ENCODE data around the gene EEPD1.

The EEPD1 gene

GRCh38 chr7:36154255-36155212, 1.5 kb downstream of the EEPD1 start:
- no peak for DNase-seq (ENCODE audit: low spot score)

GRCh38 chr7:36155811-36156361, 2.8 kb downstream of the EEPD1 start:
- no peak for DNase-seq (ENCODE audit: low spot score)

- DNase-seq (ENCODE audit: low spot score): no peak
Measured at GRCh38 chr7:36157527-36158320, 4.7 kb downstream of the EEPD1 start.

- DNase-seq (ENCODE audit: low spot score): no peak
Measured at GRCh38 chr7:36158321-36158605, 5.2 kb downstream of the EEPD1 start.

GRCh38 chr7:36159618-36160017, 6.6 kb downstream of the EEPD1 start:
- no peak for DNase-seq (ENCODE audit: low spot score)

GRCh38 chr7:36160313-36160712, 7.3 kb downstream of the EEPD1 start:
- DNase-seq (ENCODE audit: low spot score): no peak

GRCh38 chr7:36161996-36162395, 8.9 kb downstream of the EEPD1 start:
- no peak for DNase-seq (ENCODE audit: low spot score)

- DNase-seq (ENCODE audit: low spot score): no peak
Measured at GRCh38 chr7:36165059-36165458, 12.0 kb downstream of the EEPD1 start.

GRCh38 chr7:36165802-36166201, 12.7 kb downstream of the EEPD1 start:
- DNase-seq (ENCODE audit: low spot score): no peak

GRCh38 chr7:36167403-36168050, 14.5 kb downstream of the EEPD1 start:
- no peak for DNase-seq (ENCODE audit: low spot score)

- DNase-seq (ENCODE audit: low spot score): no peak
Measured at GRCh38 chr7:36171503-36171902, 18.4 kb downstream of the EEPD1 start.

GRCh38 chr7:36175886-36176285, 22.8 kb downstream of the EEPD1 start:
- DNase-seq (ENCODE audit: low spot score): no peak

- no peak for DNase-seq (ENCODE audit: low spot score)
Measured at GRCh38 chr7:36176697-36177096, 23.6 kb downstream of the EEPD1 start.

- DNase-seq (ENCODE audit: low spot score): no peak
Measured at GRCh38 chr7:36180121-36180520, 27.1 kb downstream of the EEPD1 start.

- no peak for DNase-seq (ENCODE audit: low spot score)
Measured at GRCh38 chr7:36181668-36182067, 28.6 kb downstream of the EEPD1 start.

GRCh38 chr7:36182854-36183604, 30.0 kb downstream of the EEPD1 start:
- DNase-seq (ENCODE audit: low spot score): no peak

GRCh38 chr7:36185092-36185491, 32.0 kb downstream of the EEPD1 start:
- DNase-seq (ENCODE audit: low spot score): no peak

GRCh38 chr7:36185756-36186155, 32.7 kb downstream of the EEPD1 start:
- DNase-seq (ENCODE audit: low spot score): no peak

GRCh38 chr7:36186359-36187121, 33.5 kb downstream of the EEPD1 start:
- no peak for DNase-seq (ENCODE audit: low spot score)

- no peak for DNase-seq (ENCODE audit: low spot score)
Measured at GRCh38 chr7:36188266-36188665, 35.2 kb downstream of the EEPD1 start.

GRCh38 chr7:36188906-36189305, 35.9 kb downstream of the EEPD1 start:
- DNase-seq (ENCODE audit: low spot score): no peak

Measured in SK-N-DZ (cell line).